HCT116 (cell line): ENCODE results near the gene HK1. TPM values are rescaled to one million over a fixed set of nuclear protein-coding genes. Genes with fewer than 3 reads are reported as not detected.

Experiments
- ATAC-seq: fragments of 200-7000 bp; cut with Tn5 transposase; 2 replicates; pipeline ENCODE4 v1.9.1; 2020; ENCODE audit warnings: mild to moderate bottlenecking, moderate library complexity
- BruUV-seq: library from RNA; stranded (reverse); fragments of 400-500 nt; replicated peaks from 2 replicates; lab custom pipeline; 2021; lab: Mats Ljungman, UMichigan
- CTCF ChIA-PET: fragments of 300-600 bp; sonication (Branson Sonifier 250); formaldehyde crosslinking; loops from one replicate; lab custom pipeline; 2021; ENCODE audit warnings: antibody characterized with exemption; lab: Charles Lee
- POLR2A ChIA-PET: fragments of 300-600, 350-600 bp; sonication (Branson Sonifier 250); formaldehyde crosslinking; loops from one replicate; lab custom pipeline; 2021; ENCODE audit warnings: antibody characterized with exemption; lab: Charles Lee
- RAD21 ChIA-PET, 2 experiments: fragments of 300-600 bp; sonication (Branson Sonifier 250); formaldehyde crosslinking; loops; one replicate each; lab custom pipeline; 2023; ENCODE audit warnings: low total read pairs in 2 of 2; ENCODE audit not compliant: uncharacterized antibody in 2 of 2, unreplicated experiment in 2 of 2, low non-redundant PET in 1 of 2; lab: Charles Lee
- DNase-seq: peaks from one replicate; pipeline ENCODE4 v3.0.0-alpha.2; 2010; ENCODE audit warnings: low read depth, low spot score
- H2AFZ ChIP-seq: fragments of 200-600 bp; shearing (Covaris generic), sonication (generic); 2 replicates; pipeline ENCODE4 v1.6.1; 2017; ENCODE audit warnings: low read depth, mixed run types, mixed read lengths, antibody characterized with exemption, low read length; ENCODE audit not compliant: poor library complexity, severe bottlenecking
- H3K27ac ChIP-seq: 2 replicates; pipeline ENCODE4 v1.5.1; 2012; ENCODE audit warnings: low read depth, low read length
- H3K27me3 ChIP-seq: fragments of 200-600 bp; sonication (generic); 2 replicates; pipeline ENCODE4 v1.6.1; 2016; ENCODE audit warnings: mixed run types, low read length, mixed read lengths; ENCODE audit not compliant: insufficient read depth
- H3K36me3 ChIP-seq, 2 experiments: fragments of 200-500 bp in 1 of 2; fragments of 200-600 bp in 1 of 2; sonication (Bioruptor generic) in 1 of 2; sonication (generic) in 1 of 2; 2 replicates each; pipeline versions ENCODE4 v1.5.1 to v1.6.1; 2014 to 2016; ENCODE audit warnings: low read length in 2 of 2, inconsistent platforms in 1 of 2, mixed read lengths in 1 of 2, mixed run types in 1 of 2; ENCODE audit not compliant: insufficient read depth in 2 of 2, control insufficient read depth in 1 of 2
- H3K4me1 ChIP-seq, 2 experiments: fragments of 200-600 bp in 1 of 2; sonication (generic) in 1 of 2; 2 replicates each; pipeline versions ENCODE4 v1.5.1 to v1.6.1; 2012 to 2017; ENCODE audit warnings: low read length in 2 of 2, inconsistent platforms in 1 of 2, mild to moderate bottlenecking in 1 of 2, mixed read lengths in 1 of 2, mixed run types in 1 of 2, moderate library complexity in 1 of 2; ENCODE audit not compliant: insufficient read depth in 2 of 2, control insufficient read depth in 1 of 2
- H3K4me2 ChIP-seq: fragments of 200-600 bp; sonication (generic); 2 replicates; pipeline ENCODE4 v1.6.1; 2017; ENCODE audit warnings: mixed run types, low read length, mixed read lengths
- H3K4me3 ChIP-seq, 2 experiments: fragments of 200-600 bp in 1 of 2; sonication (generic) in 1 of 2; replicated peaks in 1 of 2; 2 replicates each; pipeline ENCODE4 v1.5.1; 2011 to 2016; ENCODE audit warnings: low read length in 2 of 2, control low read depth in 1 of 2, low read depth in 1 of 2, mild to moderate bottlenecking in 1 of 2, mixed read lengths in 1 of 2, mixed run types in 1 of 2
- H3K79me2 ChIP-seq: fragments of 200-600 bp; sonication (generic); 2 replicates; pipeline ENCODE4 v1.6.1; 2017; ENCODE audit warnings: mild to moderate bottlenecking, mixed run types, low read length, moderate library complexity, mixed read lengths; ENCODE audit not compliant: insufficient read depth
- H3K9ac ChIP-seq: fragments of 200-600 bp; sonication (generic); 2 replicates; pipeline ENCODE4 v1.6.1; 2016; ENCODE audit warnings: low read length, mixed read lengths
- H3K9me2 ChIP-seq: fragments of 200-600 bp; sonication (generic), shearing (Covaris generic); 2 replicates; pipeline ENCODE4 v1.6.1; 2017; ENCODE audit warnings: mixed run types, mild to moderate bottlenecking, moderate library complexity; ENCODE audit not compliant: insufficient read depth
- H3K9me3 ChIP-seq, 2 experiments: fragments of 200-500 bp in 1 of 2; fragments of 200-600 bp in 1 of 2; sonication (Bioruptor generic) in 1 of 2; sonication (generic) in 1 of 2; 2 replicates each; pipeline ENCODE4 v1.6.1; 2014 to 2017; ENCODE audit warnings: low read length in 2 of 2, mixed read lengths in 2 of 2, inconsistent platforms in 1 of 2, low read depth in 1 of 2, mild to moderate bottlenecking in 1 of 2, mixed run types in 1 of 2, moderate library complexity in 1 of 2; ENCODE audit not compliant: control insufficient read depth in 1 of 2, insufficient read depth in 1 of 2
- H4K20me1 ChIP-seq: fragments of 200-600 bp; sonication (generic), shearing (Covaris generic); 2 replicates; pipeline ENCODE4 v1.6.1; 2017; ENCODE audit warnings: mixed run types, mild to moderate bottlenecking, moderate library complexity; ENCODE audit not compliant: insufficient read depth
- CBX3 ChIP-seq: IDR thresholded peaks from 2 replicates; pipeline ENCODE4 v1.6.1; 2012; ENCODE audit warnings: low read depth
- CEBPB ChIP-seq: IDR thresholded peaks from 2 replicates; pipeline ENCODE4 v1.6.1; 2012; ENCODE audit warnings: low read depth
- EZH2 ChIP-seq: fragments of 200-600 bp; sonication (generic); IDR thresholded peaks from 2 replicates; pipeline ENCODE4 v1.6.1; 2017; ENCODE audit warnings: antibody characterized with exemption, mixed run types
- EZH2phosphoT487 ChIP-seq: fragments of 200-600 bp; IDR thresholded peaks from 2 replicates; pipeline ENCODE4 v1.6.1; 2018; ENCODE audit warnings: antibody characterized with exemption, borderline replicate concordance
- FOSL1 ChIP-seq: IDR thresholded peaks from 2 replicates; pipeline ENCODE4 v1.6.1; 2012; ENCODE audit warnings: low read depth
- POLR2AphosphoS5 ChIP-seq: IDR thresholded peaks from 2 replicates; pipeline ENCODE4 v1.6.1; 2011; ENCODE audit warnings: mild to moderate bottlenecking, low read depth, low read length, moderate library complexity
- RAD21 ChIP-seq: IDR thresholded peaks from 2 replicates; pipeline ENCODE4 v1.6.1; 2012; ENCODE audit warnings: low read depth, mild to moderate bottlenecking
- YY1 ChIP-seq: IDR thresholded peaks from 2 replicates; pipeline ENCODE4 v1.6.1; 2011; ENCODE audit warnings: low read length, low read depth, moderate library complexity, mild to moderate bottlenecking; ENCODE audit not compliant: insufficient replicate concordance; ENCODE audit errors: extremely low read depth
- intact Hi-C: fragments of 100-400 bp; cut with micrococcal nuclease; formaldehyde crosslinking; loops from 2 replicates; pipeline ENCODE4 v1.10.0; 2022
- total RNA-seq: library from RNA; stranded (reverse); gene quantifications from one replicate; pipeline ENCODE4 v1.2.1, GENCODE V29; 2021; ENCODE audit not compliant: unreplicated experiment
- TF ChIP-seq, protein P1 (sequence below), 3 experiments: fragments of 200-600 bp in 1 of 3; sonication (generic) in 1 of 3; IDR thresholded peaks in 2 of 3; conservative IDR thresholded peaks in 1 of 3; 2 replicates each; pipeline ENCODE4 v1.5.1; 2012 to 2017; ENCODE audit warnings: low read depth in 2 of 3, low read length in 2 of 3, antibody characterized with exemption in 1 of 3, borderline replicate concordance in 1 of 3, control low read depth in 1 of 3, mild to moderate bottlenecking in 1 of 3, mixed read lengths in 1 of 3, mixed run types in 1 of 3, moderate library complexity in 1 of 3; ENCODE audit not compliant: insufficient read depth in 1 of 3
- TF ChIP-seq, protein P2 (sequence below): IDR thresholded peaks from 2 replicates; pipeline ENCODE4 v1.6.1; 2012
- TF ChIP-seq, protein P3 (sequence below): IDR thresholded peaks from 2 replicates; pipeline ENCODE4 v1.6.1; 2011; ENCODE audit warnings: mild to moderate bottlenecking, low read length, moderate library complexity; ENCODE audit not compliant: insufficient replicate concordance; ENCODE audit errors: extremely low read depth
- TF ChIP-seq, protein P4 (sequence below): IDR thresholded peaks from 2 replicates; pipeline ENCODE4 v1.6.1; 2012; ENCODE audit warnings: low read depth
- TF ChIP-seq, protein P5 (sequence below): IDR thresholded peaks from 2 replicates; pipeline ENCODE4 v1.6.1; 2012

HK1 gene
- total RNA-seq, 1 experiment from 2014 or later = 50.3 TPM

DNA sequence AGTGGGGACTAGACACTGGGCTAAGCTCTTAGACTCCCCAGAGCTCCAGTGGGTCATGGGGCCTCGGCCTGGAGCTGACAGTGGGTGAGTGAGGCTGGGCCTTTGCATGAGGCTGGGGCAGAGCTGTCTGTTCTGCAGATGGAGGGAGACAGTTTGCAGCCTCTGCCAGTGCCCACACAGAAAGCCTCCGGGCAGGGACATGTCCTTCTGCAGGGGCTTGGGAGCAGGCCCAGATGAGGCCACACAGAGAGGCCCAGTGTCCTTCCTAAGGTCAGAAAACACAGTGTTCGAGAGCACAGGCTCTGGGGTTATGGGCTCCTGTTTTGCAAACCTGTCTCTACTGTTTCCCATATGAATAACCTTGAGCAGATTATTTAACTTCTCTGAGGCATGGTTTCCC is 25.1 kb upstream of the HK1 start (continued):
- TF ChIP-seq, protein P1, sequence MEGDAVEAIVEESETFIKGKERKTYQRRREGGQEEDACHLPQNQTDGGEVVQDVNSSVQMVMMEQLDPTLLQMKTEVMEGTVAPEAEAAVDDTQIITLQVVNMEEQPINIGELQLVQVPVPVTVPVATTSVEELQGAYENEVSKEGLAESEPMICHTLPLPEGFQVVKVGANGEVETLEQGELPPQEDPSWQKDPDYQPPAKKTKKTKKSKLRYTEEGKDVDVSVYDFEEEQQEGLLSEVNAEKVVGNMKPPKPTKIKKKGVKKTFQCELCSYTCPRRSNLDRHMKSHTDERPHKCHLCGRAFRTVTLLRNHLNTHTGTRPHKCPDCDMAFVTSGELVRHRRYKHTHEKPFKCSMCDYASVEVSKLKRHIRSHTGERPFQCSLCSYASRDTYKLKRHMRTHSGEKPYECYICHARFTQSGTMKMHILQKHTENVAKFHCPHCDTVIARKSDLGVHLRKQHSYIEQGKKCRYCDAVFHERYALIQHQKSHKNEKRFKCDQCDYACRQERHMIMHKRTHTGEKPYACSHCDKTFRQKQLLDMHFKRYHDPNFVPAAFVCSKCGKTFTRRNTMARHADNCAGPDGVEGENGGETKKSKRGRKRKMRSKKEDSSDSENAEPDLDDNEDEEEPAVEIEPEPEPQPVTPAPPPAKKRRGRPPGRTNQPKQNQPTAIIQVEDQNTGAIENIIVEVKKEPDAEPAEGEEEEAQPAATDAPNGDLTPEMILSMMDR (IDR thresholded peaks at IDR 0.05 in 2 of 3, conservative IDR thresholded peaks at IDR 0.05 in 1 of 3; ENCODE audit: borderline replicate concordance in 1 of 3, insufficient read depth in 1 of 3, low read depth in 2 of 3, low read length in 2 of 3) = no peak
- no peak for TF ChIP-seq RAD21

DNA sequence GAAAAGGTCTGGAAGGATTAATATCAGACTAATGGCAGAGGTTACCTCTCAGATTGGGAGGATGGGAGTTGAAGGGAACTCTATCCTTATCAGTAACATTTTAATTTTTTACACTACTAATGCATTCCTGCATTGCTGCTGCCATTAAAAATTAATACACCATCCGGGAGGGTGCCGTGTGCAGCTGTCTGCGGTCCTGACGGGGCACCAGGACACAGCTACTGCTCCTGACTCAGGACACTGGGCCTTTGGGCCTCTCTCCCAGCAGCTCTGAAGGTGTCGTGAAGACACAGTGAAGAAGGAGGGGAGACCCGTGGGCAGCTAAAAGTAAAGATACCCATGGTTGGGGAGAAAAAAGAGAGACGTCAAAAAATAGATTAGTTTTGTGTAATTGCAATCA is 23.4 kb upstream of the HK1 start:
- no peak overlapping the region for H2AFZ ChIP-seq
- no TSS peak for BruUV-seq
- H3K4me3 ChIP-seq = no peak overlapping the region
- intact Hi-C loops = no loop called here
- H3K9ac ChIP-seq = no peak overlapping the region
- no peak for DNase-seq
- CTCF ChIA-PET = no interaction called here
- no peaks in the 10 kb centered on the region; a peak in 1 of 4 replicates for H3K4me1 ChIP-seq
- H3K9me3 ChIP-seq = no peaks in the 10 kb centered on the region
- H3K79me2 ChIP-seq = no peaks in the 10 kb centered on the region
- H3K4me2 ChIP-seq = no peak overlapping the region
- no peak overlapping the region for H3K27ac ChIP-seq
- TF ChIP-seq, protein P2, sequence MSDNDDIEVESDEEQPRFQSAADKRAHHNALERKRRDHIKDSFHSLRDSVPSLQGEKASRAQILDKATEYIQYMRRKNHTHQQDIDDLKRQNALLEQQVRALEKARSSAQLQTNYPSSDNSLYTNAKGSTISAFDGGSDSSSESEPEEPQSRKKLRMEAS = no peak
- no peak for TF ChIP-seq EZH2phosphoT487
- TF ChIP-seq, protein P3, sequence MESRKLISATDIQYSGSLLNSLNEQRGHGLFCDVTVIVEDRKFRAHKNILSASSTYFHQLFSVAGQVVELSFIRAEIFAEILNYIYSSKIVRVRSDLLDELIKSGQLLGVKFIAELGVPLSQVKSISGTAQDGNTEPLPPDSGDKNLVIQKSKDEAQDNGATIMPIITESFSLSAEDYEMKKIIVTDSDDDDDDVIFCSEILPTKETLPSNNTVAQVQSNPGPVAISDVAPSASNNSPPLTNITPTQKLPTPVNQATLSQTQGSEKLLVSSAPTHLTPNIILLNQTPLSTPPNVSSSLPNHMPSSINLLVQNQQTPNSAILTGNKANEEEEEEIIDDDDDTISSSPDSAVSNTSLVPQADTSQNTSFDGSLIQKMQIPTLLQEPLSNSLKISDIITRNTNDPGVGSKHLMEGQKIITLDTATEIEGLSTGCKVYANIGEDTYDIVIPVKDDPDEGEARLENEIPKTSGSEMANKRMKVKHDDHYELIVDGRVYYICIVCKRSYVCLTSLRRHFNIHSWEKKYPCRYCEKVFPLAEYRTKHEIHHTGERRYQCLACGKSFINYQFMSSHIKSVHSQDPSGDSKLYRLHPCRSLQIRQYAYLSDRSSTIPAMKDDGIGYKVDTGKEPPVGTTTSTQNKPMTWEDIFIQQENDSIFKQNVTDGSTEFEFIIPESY = no peak
- no peak for TF ChIP-seq EZH2
- no peak for TF ChIP-seq CBX3
- TF ChIP-seq, protein P1 (IDR thresholded peaks at IDR 0.05 in 2 of 3, conservative IDR thresholded peaks at IDR 0.05 in 1 of 3; ENCODE audit: borderline replicate concordance in 1 of 3, insufficient read depth in 1 of 3, low read depth in 2 of 3, low read length in 2 of 3) = no peak
- TF ChIP-seq, protein P4, sequence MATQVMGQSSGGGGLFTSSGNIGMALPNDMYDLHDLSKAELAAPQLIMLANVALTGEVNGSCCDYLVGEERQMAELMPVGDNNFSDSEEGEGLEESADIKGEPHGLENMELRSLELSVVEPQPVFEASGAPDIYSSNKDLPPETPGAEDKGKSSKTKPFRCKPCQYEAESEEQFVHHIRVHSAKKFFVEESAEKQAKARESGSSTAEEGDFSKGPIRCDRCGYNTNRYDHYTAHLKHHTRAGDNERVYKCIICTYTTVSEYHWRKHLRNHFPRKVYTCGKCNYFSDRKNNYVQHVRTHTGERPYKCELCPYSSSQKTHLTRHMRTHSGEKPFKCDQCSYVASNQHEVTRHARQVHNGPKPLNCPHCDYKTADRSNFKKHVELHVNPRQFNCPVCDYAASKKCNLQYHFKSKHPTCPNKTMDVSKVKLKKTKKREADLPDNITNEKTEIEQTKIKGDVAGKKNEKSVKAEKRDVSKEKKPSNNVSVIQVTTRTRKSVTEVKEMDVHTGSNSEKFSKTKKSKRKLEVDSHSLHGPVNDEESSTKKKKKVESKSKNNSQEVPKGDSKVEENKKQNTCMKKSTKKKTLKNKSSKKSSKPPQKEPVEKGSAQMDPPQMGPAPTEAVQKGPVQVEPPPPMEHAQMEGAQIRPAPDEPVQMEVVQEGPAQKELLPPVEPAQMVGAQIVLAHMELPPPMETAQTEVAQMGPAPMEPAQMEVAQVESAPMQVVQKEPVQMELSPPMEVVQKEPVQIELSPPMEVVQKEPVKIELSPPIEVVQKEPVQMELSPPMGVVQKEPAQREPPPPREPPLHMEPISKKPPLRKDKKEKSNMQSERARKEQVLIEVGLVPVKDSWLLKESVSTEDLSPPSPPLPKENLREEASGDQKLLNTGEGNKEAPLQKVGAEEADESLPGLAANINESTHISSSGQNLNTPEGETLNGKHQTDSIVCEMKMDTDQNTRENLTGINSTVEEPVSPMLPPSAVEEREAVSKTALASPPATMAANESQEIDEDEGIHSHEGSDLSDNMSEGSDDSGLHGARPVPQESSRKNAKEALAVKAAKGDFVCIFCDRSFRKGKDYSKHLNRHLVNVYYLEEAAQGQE = no peak
- no peak for TF ChIP-seq FOSL1
- TF ChIP-seq CEBPB = no peak
- TF ChIP-seq, protein P5, sequence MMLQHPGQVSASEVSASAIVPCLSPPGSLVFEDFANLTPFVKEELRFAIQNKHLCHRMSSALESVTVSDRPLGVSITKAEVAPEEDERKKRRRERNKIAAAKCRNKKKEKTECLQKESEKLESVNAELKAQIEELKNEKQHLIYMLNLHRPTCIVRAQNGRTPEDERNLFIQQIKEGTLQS = no peak
- TF ChIP-seq YY1 = no peak
- TF ChIP-seq POLR2AphosphoS5 = no peak
- H4K20me1 ChIP-seq = no peaks in the 10 kb centered on the region
- RAD21 ChIA-PET = no interaction called here
- no peaks in the 10 kb centered on the region for H3K27me3 ChIP-seq
- POLR2A ChIA-PET = no interaction called here
- no peaks in the 10 kb centered on the region for H3K9me2 ChIP-seq
- no peaks in the 10 kb centered on the region for H3K36me3 ChIP-seq
- ATAC-seq = no peak
